ENCODE results near the gene TNS2.

Gene TNS2

GRCh38 chr12:53074283-53074998, 24.6 kb downstream of the TNS2 start:
- Histone ChIP-seq H3K4me1 (ENCODE audit: control extremely low read depth in 1 of 4, control insufficient read depth in 4 of 4, insufficient read depth in 4 of 4, low read length in 3 of 4) (peaks cover 3 to 28% (median 17%) of the 10 kb centered on the region in 4 experiments), H3K27ac (ENCODE audit: insufficient read depth in 1 of 2, low read depth in 1 of 2, low read length in 2 of 2, poor library complexity in 1 of 2, severe bottlenecking in 2 of 2) (no peak overlapping the region), H3K27me3 (replicated peaks in 2 of 5; ENCODE audit: control insufficient read depth in 4 of 5, insufficient read depth in 5 of 5, low read length in 4 of 5) (no peaks in the 10 kb centered on the region), H3K36me3 (ENCODE audit: control insufficient read depth in 4 of 4, insufficient read depth in 4 of 4, low read length in 3 of 4) (peaks cover 0 to 44% (median 39%) of the 10 kb centered on the region in 4 experiments), H3K9me3 (ENCODE audit: control extremely low read depth in 1 of 5, control insufficient read depth in 4 of 5, insufficient read depth in 2 of 5, low read depth in 1 of 5, low read length in 4 of 5) (no peaks in the 10 kb centered on the region), H3K4me3 (ENCODE audit: control insufficient read depth in 1 of 7, extremely low read depth in 1 of 7, insufficient read depth in 4 of 7, low read depth in 2 of 7, low read length in 6 of 7) (no peak overlapping the region)
- no peak for DNase-seq
- 98% methylated on average over 8 of the region's 11 CpGs for WGBS (ENCODE audit: insufficient coverage)
- ChIA-PET CTCF (interaction anchor here (0.6 to 17.4 kb wide), 3 partner anchors 9 to 46 kb away, joined by 3 to 361 read pairs (median 113); partner anchors contain the start of genes IGFBP6 and SOAT2), POLR2A (no interaction called here)

GRCh38 chr12:53074999-53075370, 25.1 kb downstream of the TNS2 start:
- DNase-seq = no peak
- WGBS (ENCODE audit: insufficient coverage) = 100% methylated on average over 3 of the region's 3 CpGs
- Histone ChIP-seq H3K9me3 (ENCODE audit: control extremely low read depth in 1 of 5, control insufficient read depth in 4 of 5, insufficient read depth in 2 of 5, low read depth in 1 of 5, low read length in 4 of 5) (no peaks in the 10 kb centered on the region), H3K27ac (ENCODE audit: insufficient read depth in 1 of 2, low read depth in 1 of 2, low read length in 2 of 2, poor library complexity in 1 of 2, severe bottlenecking in 2 of 2) (no peak overlapping the region), H3K4me1 (ENCODE audit: control extremely low read depth in 1 of 4, control insufficient read depth in 4 of 4, insufficient read depth in 4 of 4, low read length in 3 of 4) (peaks cover 3 to 34% (median 20%) of the 10 kb centered on the region in 4 experiments), H3K4me3 (ENCODE audit: control insufficient read depth in 1 of 7, extremely low read depth in 1 of 7, insufficient read depth in 4 of 7, low read depth in 2 of 7, low read length in 6 of 7) (no peak overlapping the region), H3K36me3 (ENCODE audit: control insufficient read depth in 4 of 4, insufficient read depth in 4 of 4, low read length in 3 of 4) (peaks cover 0 to 43% (median 38%) of the 10 kb centered on the region in 4 experiments), H3K27me3 (replicated peaks in 2 of 5; ENCODE audit: control insufficient read depth in 4 of 5, insufficient read depth in 5 of 5, low read length in 4 of 5) (no peaks in the 10 kb centered on the region)
- ChIA-PET CTCF (interaction anchor here (0.9 to 17.4 kb wide), 5 partner anchors 10 to 27 kb away, joined by 3 to 361 read pairs (median 10); partner anchors contain the start of genes IGFBP6 and SOAT2), POLR2A (no interaction called here)

GRCh38 chr12:53076461-53076860, 26.6 kb downstream of the TNS2 start:
- Histone ChIP-seq H3K9me3 (ENCODE audit: control extremely low read depth in 1 of 5, control insufficient read depth in 4 of 5, insufficient read depth in 2 of 5, low read depth in 1 of 5, low read length in 4 of 5) (no peaks in the 10 kb centered on the region), H3K27me3 (replicated peaks in 2 of 5; ENCODE audit: control insufficient read depth in 4 of 5, insufficient read depth in 5 of 5, low read length in 4 of 5) (no peaks in the 10 kb centered on the region), H3K36me3 (ENCODE audit: control insufficient read depth in 4 of 4, insufficient read depth in 4 of 4, low read length in 3 of 4) (peaks cover 0 to 36% (median 31%) of the 10 kb centered on the region in 4 experiments), H3K4me1 (ENCODE audit: control extremely low read depth in 1 of 4, control insufficient read depth in 4 of 4, insufficient read depth in 4 of 4, low read length in 3 of 4) (peaks cover 3 to 33% (median 18%) of the 10 kb centered on the region in 4 experiments), H3K27ac (ENCODE audit: insufficient read depth in 1 of 2, low read depth in 1 of 2, low read length in 2 of 2, poor library complexity in 1 of 2, severe bottlenecking in 2 of 2) (no peak overlapping the region), H3K4me3 (ENCODE audit: control insufficient read depth in 1 of 7, extremely low read depth in 1 of 7, insufficient read depth in 4 of 7, low read depth in 2 of 7, low read length in 6 of 7) (no peak overlapping the region)
- DNase-seq = no peak
- ChIA-PET CTCF (interaction anchor here (0.6 to 17.4 kb wide), 6 partner anchors 8 to 119 kb away, joined by 3 to 361 read pairs (median 8); partner anchors contain the start of genes IGFBP6 and SOAT2), POLR2A (no interaction called here)
- WGBS (ENCODE audit: insufficient coverage) = 100% methylated on average over 2 of the region's 3 CpGs

- Histone ChIP-seq H3K4me3 (ENCODE audit: control insufficient read depth in 1 of 7, extremely low read depth in 1 of 7, insufficient read depth in 4 of 7, low read depth in 2 of 7, low read length in 6 of 7) (no peak overlapping the region), H3K4me1 (ENCODE audit: control extremely low read depth in 1 of 4, control insufficient read depth in 4 of 4, insufficient read depth in 4 of 4, low read length in 3 of 4) (peaks cover 3 to 28% (median 15%) of the 10 kb centered on the region in 4 experiments), H3K36me3 (ENCODE audit: control insufficient read depth in 4 of 4, insufficient read depth in 4 of 4, low read length in 3 of 4) (peaks cover 0 to 35% (median 30%) of the 10 kb centered on the region in 4 experiments), H3K27me3 (replicated peaks in 2 of 5; ENCODE audit: control insufficient read depth in 4 of 5, insufficient read depth in 5 of 5, low read length in 4 of 5) (no peaks in the 10 kb centered on the region), H3K27ac (ENCODE audit: insufficient read depth in 1 of 2, low read depth in 1 of 2, low read length in 2 of 2, poor library complexity in 1 of 2, severe bottlenecking in 2 of 2) (no peak overlapping the region), H3K9me3 (ENCODE audit: control extremely low read depth in 1 of 5, control insufficient read depth in 4 of 5, insufficient read depth in 2 of 5, low read depth in 1 of 5, low read length in 4 of 5) (no peaks in the 10 kb centered on the region)
- no peak for DNase-seq
- POLR2A ChIA-PET = interaction anchor here (1.3 kb wide), 1 partner anchor 237 kb away, joined by 3 read pairs; no protein-coding TSS in a partner anchor
- CTCF ChIA-PET = interaction anchor here (0.6 to 8.8 kb wide), 7 partner anchors 8 to 119 kb away, joined by 3 to 113 read pairs (median 7); partner anchors contain the start of gene SOAT2
- 94% methylated on average over 8 of the region's 8 CpGs for WGBS (ENCODE audit: insufficient coverage)
These were observed 27.2 kb downstream of the TNS2 start for GRCh38 chr12:53077030-53077429.

GRCh38 chr12:53078425-53079225, 28.8 kb downstream of the TNS2 start:
- no peaks in the 10 kb centered on the region for H3K27me3 ChIP-seq (replicated peaks in 2 of 5; ENCODE audit: control insufficient read depth in 4 of 5, insufficient read depth in 5 of 5, low read length in 4 of 5)
- ChIA-PET CTCF (interaction anchor here (1.0 to 8.8 kb wide), 7 partner anchors 8 to 24 kb away, joined by 3 to 113 read pairs (median 9); partner anchors contain the start of gene SOAT2), POLR2A (interaction anchor here (1.0 to 3.1 kb wide), 5 partner anchors 13 to 236 kb away, joined by 3 to 16 read pairs (median 6); partner anchors contain the start of genes IGFBP6 and SOAT2)
- peak in 2 of 3 donors; percentile 55 to 60 for DNase-seq
- no peaks in the 10 kb centered on the region for H3K9me3 ChIP-seq (ENCODE audit: control extremely low read depth in 1 of 5, control insufficient read depth in 4 of 5, insufficient read depth in 2 of 5, low read depth in 1 of 5, low read length in 4 of 5)
- WGBS (ENCODE audit: insufficient coverage) = 4% methylated on average over 16 of the region's 25 CpGs
- peak overlapping the region in 1 of 2 experiments; percentile 88 for H3K27ac ChIP-seq (ENCODE audit: insufficient read depth in 1 of 2, low read depth in 1 of 2, low read length in 2 of 2, poor library complexity in 1 of 2, severe bottlenecking in 2 of 2)
- peaks cover 3 to 16% (median 10%) of the 10 kb centered on the region in 4 experiments for H3K4me1 ChIP-seq (ENCODE audit: control extremely low read depth in 1 of 4, control insufficient read depth in 4 of 4, insufficient read depth in 4 of 4, low read length in 3 of 4)
- peaks cover 0 to 31% (median 23%) of the 10 kb centered on the region in 4 experiments for H3K36me3 ChIP-seq (ENCODE audit: control insufficient read depth in 4 of 4, insufficient read depth in 4 of 4, low read length in 3 of 4)
- H3K4me3 ChIP-seq (ENCODE audit: control insufficient read depth in 1 of 7, extremely low read depth in 1 of 7, insufficient read depth in 4 of 7, low read depth in 2 of 7, low read length in 6 of 7) = peak overlapping the region; percentile 55 to 89 (median 77)

GRCh38 chr12:53079226-53080117, 29.6 kb downstream of the TNS2 start, which contains the start of gene SPRYD3:
SPRYD3 (minus strand) TSS chr12:53079390; CDS start chr12:53079333, 57 bp downstream.
- H3K9me3 ChIP-seq (ENCODE audit: control extremely low read depth in 1 of 5, control insufficient read depth in 4 of 5, insufficient read depth in 2 of 5, low read depth in 1 of 5, low read length in 4 of 5) = no peaks in the 10 kb centered on the region
- POLR2A ChIA-PET = interaction anchor here (0.5 to 3.1 kb wide), 6 partner anchors 12 to 29 kb away, joined by 3 to 16 read pairs (median 4); partner anchors contain the start of genes IGFBP6, SOAT2 and TNS2
- 3% methylated on average over 51 of the region's 67 CpGs for WGBS (ENCODE audit: insufficient coverage)
- H3K36me3 ChIP-seq (ENCODE audit: control insufficient read depth in 4 of 4, insufficient read depth in 4 of 4, low read length in 3 of 4) = peaks cover 0 to 24% (median 18%) of the 10 kb centered on the region in 4 experiments
- peaks cover 3 to 16% (median 10%) of the 10 kb centered on the region in 4 experiments for H3K4me1 ChIP-seq (ENCODE audit: control extremely low read depth in 1 of 4, control insufficient read depth in 4 of 4, insufficient read depth in 4 of 4, low read length in 3 of 4)
- H3K27ac ChIP-seq (ENCODE audit: insufficient read depth in 1 of 2, low read depth in 1 of 2, low read length in 2 of 2, poor library complexity in 1 of 2, severe bottlenecking in 2 of 2) = peak within 1 kb of the TSS; percentile 66 to 88
- peak; percentile 94 to 98 (median 97) for DNase-seq
- peak within 1 kb of the TSS; percentile 55 to 89 (median 77) for H3K4me3 ChIP-seq (ENCODE audit: control insufficient read depth in 1 of 7, extremely low read depth in 1 of 7, insufficient read depth in 4 of 7, low read depth in 2 of 7, low read length in 6 of 7)
- CTCF ChIA-PET = interaction anchor here (1.0 to 8.8 kb wide), 7 partner anchors 9 to 23 kb away, joined by 3 to 113 read pairs (median 9); partner anchors contain the start of gene SOAT2
- H3K27me3 ChIP-seq (replicated peaks in 2 of 5; ENCODE audit: control insufficient read depth in 4 of 5, insufficient read depth in 5 of 5, low read length in 4 of 5) = no peaks in the 10 kb centered on the region
